Bone marrow (tissue), 2 donors: ENCODE data around the gene CPLX4.
"Not testable (repeated sequence)": the region's sequence is repeated elsewhere in the genome, so short reads cannot be mapped to it uniquely, and the experiment has no call there.

Experiments used
- DNase-seq, 2 donors: peaks; one replicate each; lab custom pipeline; 2025; lab: John Stamatoyannopoulos, UW

Gene CPLX4

DNA sequence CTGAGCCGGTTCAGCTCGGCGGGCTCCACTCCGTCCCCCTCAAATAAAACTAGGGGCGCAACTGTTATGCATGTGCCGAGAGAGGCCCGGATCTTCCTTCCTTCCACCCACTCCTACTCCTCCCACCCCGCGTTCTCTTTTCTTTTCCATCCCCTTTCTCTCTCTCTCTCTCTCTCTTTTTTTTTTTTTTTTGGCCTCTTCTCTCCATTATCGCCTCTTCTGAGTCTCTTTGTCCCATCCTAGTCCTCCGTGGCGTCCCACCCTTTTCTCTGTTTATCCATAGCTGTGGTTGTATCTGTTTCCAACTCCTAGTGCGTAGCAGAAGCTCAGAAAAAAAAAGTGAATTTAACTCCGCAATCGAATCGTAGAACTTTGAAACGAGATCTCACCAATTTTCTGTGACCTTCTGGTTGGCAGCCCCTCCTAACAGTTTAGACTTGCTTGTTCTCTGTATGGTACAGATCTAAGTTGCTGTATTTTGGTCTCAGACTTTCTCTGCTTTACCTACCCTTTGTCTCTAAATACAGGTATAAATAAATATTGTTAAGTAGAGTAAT is 48.8 kb downstream of the CPLX4 start:
- no peak for DNase-seq

DNA sequence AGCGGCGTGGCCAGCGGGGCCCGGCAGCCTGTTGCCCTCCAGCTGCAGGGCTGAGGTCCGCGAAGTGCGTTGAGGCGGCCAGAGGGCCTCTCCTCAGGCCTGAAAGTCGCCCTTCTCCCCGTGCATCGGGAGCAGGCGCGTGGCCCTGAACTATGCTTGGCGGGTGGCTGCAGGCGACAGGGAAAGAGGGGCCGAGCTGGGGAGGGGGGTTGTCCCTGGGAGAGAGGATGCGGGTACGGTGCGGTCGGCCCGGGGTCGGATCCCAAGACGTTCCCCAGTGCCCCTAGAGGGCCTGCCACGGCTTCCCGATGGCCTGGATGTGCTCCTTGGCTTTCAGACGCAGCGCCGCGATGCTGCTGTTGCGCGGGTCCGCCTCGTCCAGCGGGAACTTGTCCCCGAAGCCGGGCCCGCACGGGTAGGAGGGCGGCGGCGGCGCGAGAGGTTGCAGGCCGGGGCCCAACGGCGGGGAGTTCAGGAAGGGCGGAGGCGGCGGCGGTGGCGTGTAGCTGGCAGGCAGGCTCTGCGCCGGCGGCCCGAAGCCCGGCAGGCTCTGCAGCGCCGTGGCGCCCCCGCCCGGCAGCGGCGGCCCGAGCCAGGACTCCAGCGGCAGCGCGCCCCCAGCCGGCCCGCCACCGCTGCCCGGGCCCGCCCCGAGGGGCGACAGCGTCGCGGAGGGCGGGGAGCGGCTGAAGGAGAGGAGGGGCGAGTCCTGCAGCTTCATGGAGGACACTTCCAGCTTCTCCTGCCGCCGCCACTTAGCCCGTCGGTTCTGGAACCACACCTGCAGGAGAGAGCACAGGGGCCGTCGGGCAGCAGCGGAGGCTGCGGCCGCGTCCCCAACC is 49.5 kb downstream of the CPLX4 start:
- DNase-seq = no peak

DNA sequence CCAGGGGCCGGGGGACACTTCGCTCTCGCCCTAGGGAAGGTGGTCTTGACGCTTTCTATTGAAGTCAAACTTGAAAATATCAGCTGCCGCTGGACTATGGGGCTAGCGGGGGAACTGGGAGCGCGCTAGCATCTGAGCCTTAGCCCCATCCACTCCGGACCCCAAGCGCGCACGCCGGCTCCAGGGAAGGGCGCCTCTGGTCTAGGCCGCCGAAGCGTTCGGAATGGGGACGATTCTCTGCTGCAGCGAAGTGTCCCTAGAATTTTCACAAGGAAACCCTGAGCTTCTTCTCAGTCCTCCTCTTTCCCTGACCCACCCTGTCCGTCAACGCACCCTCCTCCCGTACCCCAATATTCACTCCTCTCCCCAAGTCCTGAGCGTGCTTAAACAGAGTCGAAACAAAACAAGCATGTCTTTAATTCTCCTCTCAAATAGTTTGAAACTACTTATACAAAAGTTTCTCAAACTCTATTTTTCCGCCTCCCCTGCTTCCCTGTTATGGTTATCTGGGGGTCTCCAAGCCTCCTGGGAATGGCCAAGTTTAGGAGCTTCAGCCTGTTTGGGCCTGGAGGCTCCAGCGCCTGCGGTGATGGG is 50.2 kb downstream of the CPLX4 start:
- DNase-seq = no peak

DNA sequence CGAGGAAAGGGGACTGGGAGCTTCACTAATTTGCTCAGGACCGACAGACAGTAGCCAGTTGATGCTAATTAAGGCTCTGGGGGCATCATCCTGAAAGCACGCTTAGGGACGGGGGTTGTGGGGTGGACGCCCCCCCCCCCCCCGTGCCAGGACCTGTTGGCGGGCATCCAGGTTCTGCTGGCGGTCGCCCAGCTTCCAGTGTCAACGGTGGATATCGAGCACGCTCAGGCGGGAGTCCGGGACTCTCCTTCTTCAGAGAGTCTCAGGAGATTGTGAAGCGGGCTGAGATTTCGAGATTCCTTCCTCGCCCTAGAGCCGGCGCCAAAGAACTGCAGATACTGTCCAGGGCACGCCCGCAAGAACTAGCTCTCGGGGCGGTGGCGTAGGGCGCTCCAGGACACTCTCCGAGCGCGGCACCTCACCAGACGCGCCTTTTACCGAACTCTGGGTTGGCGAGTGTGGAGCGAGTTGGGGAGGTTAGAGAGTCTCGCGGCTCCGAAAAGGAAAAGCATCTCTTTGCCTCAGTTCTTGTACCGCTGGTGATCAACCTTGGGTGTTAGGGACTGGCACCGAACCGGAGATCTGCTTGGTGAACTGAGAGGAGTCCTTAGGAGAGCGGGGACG is 50.8 kb downstream of the CPLX4 start:
- no peak for DNase-seq

DNA sequence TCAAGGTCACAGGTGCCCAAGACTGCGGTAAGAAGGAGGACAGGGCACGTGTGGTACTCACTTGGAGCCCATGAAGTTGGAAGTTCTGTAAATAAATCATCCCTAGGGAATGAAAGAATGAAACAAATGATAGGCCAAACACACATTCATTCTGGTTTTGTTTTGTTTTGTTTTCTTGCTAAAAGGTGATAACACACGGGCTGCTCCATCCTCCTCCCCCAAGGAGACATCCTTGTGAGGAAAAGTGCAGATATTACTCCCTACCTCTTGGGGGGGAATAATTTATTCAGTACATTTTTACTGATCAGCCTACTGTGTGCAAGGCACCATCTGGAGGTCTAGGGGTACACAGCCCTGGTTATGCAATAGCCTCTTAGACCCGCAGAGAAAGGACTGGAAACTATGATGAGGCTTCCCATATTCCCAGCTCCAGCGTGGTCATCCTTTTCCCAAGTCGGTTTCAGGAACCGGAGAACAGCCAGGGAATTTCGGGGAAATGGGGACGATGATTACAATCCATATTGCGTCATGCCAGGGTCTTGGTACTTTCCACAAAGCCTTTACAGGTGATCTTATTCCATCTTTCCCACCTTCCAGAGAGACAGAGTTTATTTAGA is 51.5 kb downstream of the CPLX4 start:
- no peak for DNase-seq

DNA sequence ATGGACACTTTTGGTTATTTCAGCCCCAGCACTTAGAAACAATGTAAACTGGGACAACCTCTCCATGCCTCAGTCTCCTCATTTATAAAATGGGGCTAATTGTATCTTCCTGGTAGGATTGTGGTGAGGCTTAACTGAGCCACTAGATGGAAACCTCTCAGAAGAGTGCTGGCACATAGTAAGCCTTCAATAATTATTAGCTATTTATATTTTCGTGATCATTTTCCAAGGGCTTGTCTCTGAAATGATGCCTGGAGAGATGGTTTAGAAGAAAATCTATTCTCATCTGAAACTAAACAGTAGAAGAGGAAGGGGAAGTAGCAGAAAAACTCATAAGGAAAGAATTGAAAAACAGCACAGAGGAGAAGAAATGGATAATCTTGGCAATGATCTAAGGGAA is 52.0 kb downstream of the CPLX4 start:
- DNase-seq = no peak

DNA sequence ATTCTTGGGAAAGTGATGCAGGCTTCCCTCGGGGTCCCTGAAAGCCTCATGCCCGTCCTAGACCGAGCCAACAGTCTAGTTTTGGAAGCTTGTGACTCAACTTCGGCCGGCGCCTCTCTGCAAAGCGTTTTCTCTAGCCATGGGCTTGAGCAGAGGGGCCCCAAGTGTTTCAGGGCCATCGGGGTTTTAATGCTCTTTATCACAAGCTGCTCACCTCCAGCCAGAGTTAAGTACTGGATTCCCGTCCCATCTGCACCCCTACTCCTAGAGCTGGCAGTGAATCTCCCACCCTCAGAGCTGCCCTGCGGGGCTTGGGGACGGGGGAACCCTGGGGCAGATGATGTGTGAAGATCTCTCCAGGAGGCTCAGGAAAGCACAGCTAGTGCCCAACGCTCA is 52.5 kb downstream of the CPLX4 start:
- no peak for DNase-seq

DNA sequence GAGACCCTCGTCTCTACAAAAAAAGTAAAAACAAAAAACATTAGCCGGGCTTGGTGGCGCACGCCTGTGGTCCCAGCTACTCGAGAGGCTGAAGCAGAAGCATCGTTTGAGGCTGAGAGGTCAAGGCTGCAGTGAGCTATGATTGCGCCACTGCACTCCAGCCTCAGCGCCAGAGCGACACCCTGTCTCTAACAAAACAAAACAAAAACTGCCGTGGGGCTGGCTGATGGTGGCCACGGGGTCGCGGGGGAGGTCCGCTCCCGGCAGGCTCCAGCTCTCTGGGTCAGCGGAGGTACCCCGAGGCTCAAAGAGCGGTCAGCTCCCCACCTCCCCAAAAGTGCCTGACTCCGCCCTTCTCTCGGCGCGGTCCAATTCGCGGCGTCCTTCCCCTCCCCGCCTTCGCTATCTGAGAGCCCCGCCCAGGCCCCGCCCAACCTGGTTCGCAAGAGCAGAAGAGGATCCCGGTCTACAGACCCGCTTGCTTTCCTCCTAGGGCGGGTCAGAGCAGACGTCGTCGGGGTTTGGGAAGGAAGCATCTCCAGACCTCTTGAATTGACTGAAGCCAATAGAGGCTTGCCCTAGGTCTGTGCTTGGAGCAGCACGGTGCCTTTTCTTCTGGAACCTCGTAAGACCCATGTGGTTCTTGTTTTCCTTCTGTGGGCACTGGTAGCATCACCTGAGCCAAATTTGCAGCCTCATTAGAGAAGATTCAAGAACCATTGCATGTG is 53.0 kb downstream of the CPLX4 start:
- no peak for DNase-seq

DNA sequence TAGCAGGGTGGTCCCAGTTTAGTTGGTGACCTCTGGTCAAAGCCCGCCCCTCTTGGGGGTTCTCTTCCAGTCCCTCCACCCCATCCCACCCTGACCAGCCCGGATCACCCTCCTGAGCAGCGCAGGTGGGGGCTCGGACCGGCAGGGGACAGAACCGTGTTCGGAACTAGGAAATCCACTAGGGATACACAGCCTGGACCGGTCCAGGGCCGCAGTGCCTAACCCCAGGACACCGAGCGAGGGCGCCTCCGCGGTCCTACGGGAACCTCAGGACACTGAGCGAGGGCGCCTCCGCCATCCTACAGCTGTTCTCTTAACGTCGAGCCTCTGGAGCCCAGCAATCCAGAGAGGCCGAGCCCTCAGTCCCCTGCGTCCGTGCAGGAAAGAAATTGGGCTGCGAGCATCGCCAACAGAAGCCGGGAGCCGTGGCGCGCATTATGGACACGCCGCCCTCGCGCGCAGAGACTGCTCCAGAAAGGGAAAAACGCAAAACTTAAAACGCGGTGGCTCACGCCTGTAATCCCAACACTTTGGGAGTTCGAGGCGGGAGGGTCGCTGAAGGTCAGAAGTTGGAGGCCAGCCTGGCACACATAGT is 53.7 kb downstream of the CPLX4 start:
- no peak for DNase-seq

DNA sequence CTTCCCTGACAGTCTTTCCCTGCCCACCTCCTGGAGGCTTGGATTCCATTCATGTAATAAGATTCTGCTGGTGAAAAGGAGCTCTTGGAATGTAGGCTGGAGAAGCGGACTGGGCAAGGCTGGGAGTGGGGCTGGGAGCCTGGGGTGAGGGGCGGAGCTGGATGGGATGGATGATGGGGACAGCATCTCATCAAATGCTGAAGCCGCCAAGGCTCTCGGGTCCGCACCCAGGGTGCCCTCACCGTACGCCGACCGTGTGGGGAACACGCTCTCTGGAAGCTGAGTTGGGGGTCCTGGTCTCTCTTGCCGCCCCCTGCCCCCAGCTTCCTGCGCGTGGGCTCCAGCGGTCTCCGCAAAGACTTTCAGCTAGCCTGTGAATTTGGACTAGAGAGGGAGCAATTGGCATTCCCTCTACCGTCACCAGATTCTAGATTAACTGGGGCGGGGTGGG is 54.3 kb downstream of the CPLX4 start:
- DNase-seq = no peak

DNA sequence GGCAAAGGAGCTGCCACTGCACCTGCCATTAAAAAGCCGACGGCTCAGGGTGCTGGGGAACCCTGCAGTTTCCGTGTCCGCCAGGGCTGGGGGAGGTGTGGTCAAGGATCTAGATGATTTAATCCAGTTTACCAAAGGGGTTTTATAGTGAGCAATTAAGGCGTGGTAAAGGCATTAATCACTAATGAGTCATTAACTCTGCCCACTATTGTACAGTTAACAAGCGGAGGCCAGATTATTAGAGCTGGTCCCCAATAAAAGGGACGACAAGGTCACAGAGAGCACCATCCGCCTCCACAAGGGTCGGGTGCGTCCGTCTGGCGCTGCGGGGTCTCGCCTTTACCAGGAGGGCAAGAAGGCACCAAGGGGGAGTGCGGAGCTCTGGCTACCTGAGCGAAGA is 54.8 kb downstream of the CPLX4 start:
- DNase-seq = no peak

DNA sequence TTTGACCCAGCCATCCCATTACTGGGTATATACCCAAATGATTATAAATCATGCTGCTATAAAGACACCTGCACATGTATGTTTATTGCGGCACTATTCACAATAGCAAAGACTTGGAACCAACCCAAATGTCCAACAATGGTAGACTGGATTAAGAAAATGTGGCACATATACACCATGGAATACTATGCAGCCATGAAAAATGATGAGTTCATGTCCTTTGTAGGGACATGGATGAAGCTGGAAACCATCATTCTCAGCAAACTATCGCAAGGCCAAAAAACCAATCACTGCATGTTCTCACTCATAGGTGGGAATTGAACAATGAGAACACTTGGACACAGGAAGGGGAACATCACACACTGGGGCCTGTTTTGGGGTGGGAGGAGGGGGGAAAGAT is 56.2 kb downstream of the CPLX4 start:
- DNase-seq = not testable (repeated sequence)

DNA sequence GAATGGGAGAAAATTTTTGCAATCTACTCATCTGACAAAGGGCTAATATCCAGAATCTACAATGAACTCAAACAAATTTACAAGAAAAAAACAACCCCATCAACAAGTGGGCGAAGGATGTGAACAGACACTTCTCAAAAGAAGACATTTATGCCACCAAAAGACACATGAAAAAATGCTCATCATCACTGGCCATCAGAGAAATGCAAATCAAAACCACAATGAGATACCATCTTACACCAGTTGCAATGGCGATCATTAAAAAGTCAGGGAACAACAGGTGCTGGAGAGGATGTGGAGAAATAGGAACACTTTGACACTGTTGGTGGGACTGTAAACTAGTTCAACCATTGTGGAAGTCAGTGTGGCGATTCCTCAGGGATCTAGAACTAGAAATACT is 56.6 kb downstream of the CPLX4 start:
- not testable (repeated sequence) for DNase-seq

DNA sequence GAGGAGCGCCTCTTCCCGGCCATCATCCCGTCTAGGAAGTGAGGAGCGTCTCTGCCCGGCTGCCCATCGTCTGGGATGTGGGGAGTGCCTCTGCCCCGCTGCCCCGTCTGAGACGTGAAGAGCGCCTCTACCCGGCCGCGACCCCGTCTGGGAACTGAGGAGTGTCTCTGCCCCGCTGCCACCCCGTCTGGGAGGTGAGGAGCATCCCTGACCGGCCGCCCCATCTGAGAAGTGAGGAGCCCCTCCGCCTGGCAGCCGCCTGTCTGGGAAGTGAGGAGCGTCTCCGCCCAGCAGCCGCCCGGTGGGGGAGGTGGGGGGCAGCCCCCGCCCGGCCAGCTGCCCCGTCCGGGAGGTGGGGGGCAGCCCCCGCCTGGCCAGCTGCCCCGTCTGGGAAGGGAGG is 63.0 kb downstream of the CPLX4 start:
- not testable (repeated sequence) for DNase-seq

DNA sequence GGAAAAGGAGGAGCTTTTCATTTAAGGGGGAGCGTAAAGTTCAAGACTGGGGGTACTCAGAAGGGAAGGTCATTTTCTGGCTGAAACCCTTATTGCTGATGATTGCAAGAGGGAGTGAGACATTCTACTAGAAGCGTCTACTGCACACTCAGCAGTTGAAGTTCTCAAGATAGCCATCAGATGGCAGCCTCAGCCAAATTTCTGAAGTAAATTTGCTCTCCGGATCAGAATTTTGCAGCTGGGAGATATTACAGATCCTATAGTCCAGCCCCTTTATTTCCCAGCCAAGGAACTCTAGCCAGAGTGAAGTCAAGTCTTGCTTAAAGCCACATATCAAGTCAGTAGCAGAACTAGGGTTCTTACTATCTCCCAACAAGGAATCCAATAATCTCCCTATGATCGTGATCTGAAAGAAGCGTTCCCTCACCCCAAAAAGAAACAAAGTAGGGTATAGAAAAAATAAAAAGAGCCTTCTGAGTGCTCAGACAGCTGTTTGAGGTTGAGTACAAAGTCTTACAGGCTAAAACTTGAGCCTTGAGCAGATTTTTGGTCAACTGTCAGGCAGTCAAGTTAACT is 69.2 kb downstream of the CPLX4 start:
- DNase-seq = no peak

DNA sequence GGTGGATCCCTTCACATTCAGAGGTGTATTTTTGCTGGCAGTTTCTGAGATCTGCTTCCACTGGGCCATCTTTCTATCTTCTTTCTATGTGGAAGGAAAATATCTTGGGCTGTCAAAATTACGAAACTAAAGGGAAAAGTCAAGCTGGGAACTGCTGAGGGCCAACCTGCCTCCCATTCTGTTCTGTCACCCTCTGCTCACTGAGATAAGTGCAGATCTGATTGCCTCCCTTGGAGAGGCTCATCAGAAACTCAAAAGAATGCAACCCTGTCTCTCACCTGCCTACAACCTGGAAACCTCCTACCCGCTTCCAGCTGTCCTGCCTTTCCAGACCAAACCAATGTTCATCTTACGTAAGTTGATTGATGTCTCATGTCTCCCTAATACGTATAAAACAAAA is 71.7 kb downstream of the CPLX4 start:
- DNase-seq = no peak
